ENCODE data around the gene PRG3.
"Not testable (repeated sequence)": the region's sequence is repeated elsewhere in the genome, so short reads cannot be mapped to it uniquely, and the experiment has no call there.

The PRG3 gene

DNA sequence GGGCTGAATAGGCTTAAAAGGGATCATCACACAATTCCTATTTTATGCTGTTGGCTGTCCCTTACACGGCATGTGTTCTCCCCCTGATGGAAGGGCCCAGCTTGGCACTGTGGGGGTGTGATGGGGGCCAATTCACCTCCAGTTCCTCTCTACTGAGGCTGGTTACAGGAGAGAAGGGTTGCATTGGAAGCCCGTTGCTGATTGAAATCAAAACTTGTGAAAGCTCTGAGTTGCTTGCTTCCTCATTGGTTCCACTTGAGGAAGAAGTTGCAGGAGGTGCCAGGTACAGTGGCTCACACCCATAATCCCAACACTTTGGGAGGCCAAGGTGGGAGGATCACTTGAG lies 22.8 kb upstream of the PRG3 start:
- no peak for DNase-seq (ENCODE audit: low read depth)
- no peak overlapping the region for H3K4me3 ChIP-seq (ENCODE audit: control insufficient read depth, low read depth, low read length)
- TF ChIP-seq, protein P1, sequence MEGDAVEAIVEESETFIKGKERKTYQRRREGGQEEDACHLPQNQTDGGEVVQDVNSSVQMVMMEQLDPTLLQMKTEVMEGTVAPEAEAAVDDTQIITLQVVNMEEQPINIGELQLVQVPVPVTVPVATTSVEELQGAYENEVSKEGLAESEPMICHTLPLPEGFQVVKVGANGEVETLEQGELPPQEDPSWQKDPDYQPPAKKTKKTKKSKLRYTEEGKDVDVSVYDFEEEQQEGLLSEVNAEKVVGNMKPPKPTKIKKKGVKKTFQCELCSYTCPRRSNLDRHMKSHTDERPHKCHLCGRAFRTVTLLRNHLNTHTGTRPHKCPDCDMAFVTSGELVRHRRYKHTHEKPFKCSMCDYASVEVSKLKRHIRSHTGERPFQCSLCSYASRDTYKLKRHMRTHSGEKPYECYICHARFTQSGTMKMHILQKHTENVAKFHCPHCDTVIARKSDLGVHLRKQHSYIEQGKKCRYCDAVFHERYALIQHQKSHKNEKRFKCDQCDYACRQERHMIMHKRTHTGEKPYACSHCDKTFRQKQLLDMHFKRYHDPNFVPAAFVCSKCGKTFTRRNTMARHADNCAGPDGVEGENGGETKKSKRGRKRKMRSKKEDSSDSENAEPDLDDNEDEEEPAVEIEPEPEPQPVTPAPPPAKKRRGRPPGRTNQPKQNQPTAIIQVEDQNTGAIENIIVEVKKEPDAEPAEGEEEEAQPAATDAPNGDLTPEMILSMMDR (IDR thresholded peaks at IDR 0.05; ENCODE audit: control insufficient read depth, insufficient read depth, low read depth, low read length, missing control alignments), result no peak

DNA sequence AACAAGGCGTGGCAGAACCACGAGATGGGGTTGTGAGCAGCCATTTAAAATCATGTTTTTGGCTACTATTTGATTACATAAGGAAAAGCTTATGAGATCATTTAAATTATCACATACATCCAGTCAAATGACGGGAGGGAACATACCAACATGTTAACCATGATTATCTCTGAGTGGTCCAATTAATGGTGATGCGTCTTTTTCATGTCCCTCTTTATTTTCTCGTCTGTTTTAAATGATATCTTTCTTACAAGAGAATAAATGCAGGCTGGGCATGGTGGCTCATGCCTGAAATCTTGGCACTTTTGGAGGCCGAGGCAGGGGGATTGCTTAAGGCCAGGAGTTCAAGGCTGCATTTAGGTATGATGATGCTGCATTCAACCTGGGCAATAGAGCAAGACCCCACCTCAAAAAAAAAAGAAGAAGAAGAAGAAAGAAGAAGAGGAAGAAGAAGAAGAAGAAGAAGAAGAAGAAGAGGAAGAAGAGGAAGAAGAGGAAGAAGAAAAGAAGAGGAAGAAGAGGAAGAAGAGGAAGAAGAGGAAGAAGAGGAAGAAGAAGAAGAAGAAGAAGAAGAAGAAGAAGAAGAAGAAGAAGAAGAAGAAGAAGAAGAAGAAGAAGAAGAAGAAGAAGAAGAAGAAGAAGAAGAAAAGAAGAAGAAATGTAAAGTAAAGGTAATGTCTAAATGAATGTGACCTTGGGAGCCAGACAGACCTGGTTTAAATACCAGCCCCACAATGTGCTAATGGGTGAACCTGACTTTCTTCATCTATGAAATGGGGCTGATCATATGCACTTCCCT lies 22.3 kb upstream of the PRG3 start:
- DNase-seq (ENCODE audit: low read depth); H3K4me3 ChIP-seq (ENCODE audit: control insufficient read depth, low read depth, low read length): not testable (repeated sequence)

DNA sequence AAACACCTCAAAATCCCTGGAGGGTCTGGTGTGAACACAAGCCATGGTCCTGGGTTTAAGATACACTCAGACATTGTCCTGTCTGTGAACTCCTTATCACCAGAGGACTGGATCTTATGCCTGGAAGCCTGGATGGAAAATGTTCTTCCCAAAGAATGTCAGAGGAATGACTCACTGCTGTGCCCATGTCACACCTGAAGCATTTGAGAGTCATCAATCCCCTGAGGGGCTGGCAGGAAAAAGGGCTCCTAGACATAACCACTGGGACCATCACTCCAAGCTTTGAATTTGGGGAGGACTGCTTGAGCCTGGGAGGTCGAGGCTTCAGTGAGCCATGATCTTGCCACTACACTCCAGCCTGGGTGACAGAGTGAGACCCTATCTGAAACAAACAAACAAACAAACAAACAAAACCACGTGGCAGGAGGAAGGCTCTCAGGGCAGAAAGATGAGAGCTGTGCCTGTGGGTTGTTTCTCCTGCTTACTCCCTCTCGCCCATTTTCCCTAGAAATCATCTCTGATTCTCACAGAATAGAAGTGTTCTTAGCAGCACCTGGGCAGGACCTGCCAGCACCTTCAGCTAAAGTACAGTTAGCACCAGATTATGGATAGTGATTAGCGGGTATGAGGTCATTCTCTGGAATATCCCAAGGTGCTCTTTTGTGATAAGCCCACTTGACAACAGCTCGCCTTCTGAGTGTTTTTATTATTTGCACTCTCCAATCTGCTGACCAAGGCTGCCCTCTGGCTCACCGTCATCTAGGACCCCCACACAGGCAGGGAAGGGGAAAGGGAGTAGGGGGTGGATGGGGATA lies 21.4 kb upstream of the PRG3 start:
- H3K4me3 ChIP-seq (ENCODE audit: control insufficient read depth, low read depth, low read length), result no peak overlapping the region
- no peak for DNase-seq (ENCODE audit: low read depth)
- TF ChIP-seq, protein P1 (IDR thresholded peaks at IDR 0.05; ENCODE audit: control insufficient read depth, insufficient read depth, low read depth, low read length, missing control alignments), result no peak

DNA sequence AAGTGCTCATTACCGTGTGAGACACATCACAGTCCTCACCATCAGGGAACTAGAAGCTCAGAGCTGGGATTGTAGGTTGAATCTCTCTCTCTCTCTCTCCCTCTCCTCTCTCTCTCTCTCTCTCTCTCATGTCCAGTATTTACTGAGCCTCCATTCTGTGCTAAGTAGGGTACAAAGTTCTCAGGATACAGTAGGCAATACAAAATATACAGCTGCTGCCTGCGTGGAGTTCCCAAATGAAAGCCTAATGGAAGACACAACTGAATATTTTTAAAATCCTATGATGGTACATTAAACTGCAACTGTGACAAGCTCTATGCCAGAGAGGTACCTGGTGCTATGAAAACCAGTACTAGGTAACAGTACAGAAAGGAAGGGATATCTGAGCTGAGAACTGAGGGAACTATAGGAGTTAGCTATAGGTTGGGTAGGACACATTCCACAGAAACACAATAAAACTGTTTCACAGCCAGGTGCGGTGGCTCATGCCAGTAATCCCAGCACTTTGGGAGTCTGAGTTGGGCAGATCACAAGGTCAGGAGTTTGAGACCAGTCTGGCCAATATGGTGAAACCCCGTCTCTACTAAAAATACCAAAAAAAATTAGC lies 19.1 kb upstream of the PRG3 start:
- TF ChIP-seq, protein P1 (IDR thresholded peaks at IDR 0.05; ENCODE audit: control insufficient read depth, insufficient read depth, low read depth, low read length, missing control alignments), result no peak
- no peak overlapping the region for H3K4me3 ChIP-seq (ENCODE audit: control insufficient read depth, low read depth, low read length)
- DNase-seq (ENCODE audit: low read depth), result no peak

DNA sequence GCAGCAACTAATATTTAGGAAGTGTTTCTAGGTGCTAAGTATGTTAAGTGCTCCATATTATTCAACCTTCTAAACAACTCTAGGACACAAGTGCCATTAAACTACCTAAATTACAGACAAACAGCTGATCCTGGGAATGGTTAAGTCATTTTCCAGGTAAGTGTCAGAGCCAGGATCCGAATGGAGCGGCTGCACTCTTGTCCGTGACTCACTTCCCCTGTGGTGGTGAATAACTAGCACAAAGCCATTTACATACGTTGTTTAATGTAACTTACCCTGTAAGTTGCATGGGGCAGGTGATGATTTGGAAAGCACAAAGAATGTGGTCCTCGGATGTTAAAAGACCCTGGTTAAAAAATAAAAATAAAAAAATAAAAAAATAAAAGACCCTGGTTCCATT lies 18.3 kb upstream of the PRG3 start:
- H3K4me3 ChIP-seq (ENCODE audit: control insufficient read depth, low read depth, low read length), result no peak overlapping the region
- TF ChIP-seq, protein P1 (IDR thresholded peaks at IDR 0.05; ENCODE audit: control insufficient read depth, insufficient read depth, low read depth, low read length, missing control alignments), result no peak
- DNase-seq (ENCODE audit: low read depth), result no peak

DNA sequence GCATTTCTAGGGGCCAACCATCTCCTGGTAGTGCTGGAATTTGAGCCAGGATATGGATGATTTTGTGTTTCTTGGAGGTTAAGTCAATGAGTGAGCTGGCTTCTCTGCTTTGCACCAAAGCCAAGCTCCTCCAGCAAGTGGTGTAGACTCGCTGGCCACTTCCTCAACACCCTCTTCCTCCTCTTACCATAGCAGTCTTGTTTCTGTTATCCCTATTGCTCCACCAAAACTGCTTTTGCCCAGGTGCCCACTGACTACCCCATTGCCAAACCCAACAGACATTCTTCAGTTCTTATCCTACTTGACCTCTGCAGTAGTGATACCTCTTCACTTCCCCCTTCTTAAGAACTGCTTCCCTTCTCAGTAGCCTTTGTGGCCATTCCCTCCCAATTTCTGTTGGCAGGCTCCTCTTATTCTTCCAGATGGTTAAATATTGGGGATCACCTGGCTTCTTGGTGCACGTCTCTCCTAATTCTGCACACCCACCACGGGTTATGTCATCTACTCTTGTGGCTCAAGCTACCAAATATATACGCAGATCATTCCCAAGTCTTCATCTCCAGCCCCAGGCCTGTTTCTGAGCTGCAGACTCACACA lies 16.5 kb upstream of the PRG3 start:
- no peak overlapping the region for H3K4me3 ChIP-seq (ENCODE audit: control insufficient read depth, low read depth, low read length)
- TF ChIP-seq, protein P1 (IDR thresholded peaks at IDR 0.05; ENCODE audit: control insufficient read depth, insufficient read depth, low read depth, low read length, missing control alignments), result no peak
- DNase-seq (ENCODE audit: low read depth), result no peak

Data from AG09309 (cell line).